Panc1 (cell line): Measurements from ENCODE around the gene VEZF1. TPM values are rescaled to one million over a fixed set of nuclear protein-coding genes. Genes with fewer than 3 reads are reported as not detected.

Experiments used
- ATAC-seq: fragments of 200-7000 bp; cut with Tn5 transposase; 2 replicates; pipeline ENCODE4 v1.9.1; 2020; ENCODE audit warnings: mild to moderate bottlenecking, moderate library complexity
- BruUV-seq: library from RNA; stranded (reverse); fragments of 400-500 nt; replicated peaks from 2 replicates; lab custom pipeline; 2021; lab: Mats Ljungman, UMichigan
- CTCF ChIA-PET: fragments of 300-600 bp; sonication (Branson Sonifier 250); formaldehyde crosslinking; loops from one replicate; lab custom pipeline; 2022; ENCODE audit warnings: antibody characterized with exemption; lab: Charles Lee
- POLR2A ChIA-PET: fragments of 300-600 bp; sonication (Branson Sonifier 250); formaldehyde crosslinking; loops from one replicate; lab custom pipeline; 2022; ENCODE audit warnings: antibody characterized with exemption; lab: Charles Lee
- DNase-seq: peaks from one replicate; pipeline ENCODE4 v3.0.0-alpha.2; 2010; ENCODE audit warnings: low read depth, low spot score
- H3K27ac ChIP-seq: 2 replicates; pipeline ENCODE4 v1.5.1; 2011; ENCODE audit warnings: mild to moderate bottlenecking, low read length, inconsistent platforms
- H3K27me3 ChIP-seq: fragments of 200-500 bp; sonication (Bioruptor generic); 2 replicates; pipeline ENCODE4 v1.6.0; 2014; ENCODE audit warnings: low read length, inconsistent platforms; ENCODE audit not compliant: control insufficient read depth, insufficient read depth
- H3K36me3 ChIP-seq: fragments of 200-500 bp; sonication (Bioruptor generic); 2 replicates; pipeline ENCODE4 v1.5.1; 2014; ENCODE audit warnings: inconsistent platforms, mild to moderate bottlenecking, low read length, moderate library complexity; ENCODE audit not compliant: control insufficient read depth, insufficient read depth
- H3K4me1 ChIP-seq: 2 replicates; pipeline ENCODE4 v1.5.1; 2011; ENCODE audit warnings: inconsistent platforms, mild to moderate bottlenecking, low read length, moderate library complexity; ENCODE audit not compliant: control insufficient read depth, insufficient read depth
- H3K4me3 ChIP-seq, 2 experiments: 2 replicates each; pipeline ENCODE4 v1.5.1; 2011 to 2012; ENCODE audit warnings: low read depth in 2 of 2, low read length in 2 of 2, mild to moderate bottlenecking in 2 of 2, inconsistent platforms in 1 of 2, moderate library complexity in 1 of 2
- H3K9me3 ChIP-seq: fragments of 200-500 bp; sonication (Bioruptor generic); 2 replicates; pipeline ENCODE4 v1.5.1; 2014; ENCODE audit warnings: low read depth, mild to moderate bottlenecking, inconsistent platforms, low read length, moderate library complexity; ENCODE audit not compliant: control insufficient read depth, insufficient read depth
- CTCF ChIP-seq: fragments of 450-650 bp; IDR thresholded peaks from 2 replicates; pipeline ENCODE4 v1.5.1; 2017; ENCODE audit warnings: mild to moderate bottlenecking
- POLR2AphosphoS5 ChIP-seq: IDR thresholded peaks from 2 replicates; pipeline ENCODE4 v1.6.1; 2012; ENCODE audit warnings: mild to moderate bottlenecking, low read depth, low read length, moderate library complexity
- REST ChIP-seq, 2 experiments: IDR thresholded peaks; 2 replicates each; pipeline ENCODE4 v1.6.1; 2011 to 2012; ENCODE audit warnings: low read depth in 2 of 2, control low read depth in 1 of 2, low read length in 1 of 2, mild to moderate bottlenecking in 1 of 2, moderate library complexity in 1 of 2; ENCODE audit not compliant: insufficient read depth in 1 of 2
- SIN3A ChIP-seq: IDR thresholded peaks from 2 replicates; pipeline ENCODE4 v1.6.1; 2012; ENCODE audit warnings: low read depth, mild to moderate bottlenecking, low read length, moderate library complexity, borderline replicate concordance; ENCODE audit not compliant: insufficient read depth
- TCF7L2 ChIP-seq: IDR thresholded peaks from 2 replicates; pipeline ENCODE4 v1.6.1; 2011; ENCODE audit warnings: mild to moderate bottlenecking, low read depth, low read length, inconsistent platforms
- in situ Hi-C: cut with HindIII; loops from 2 replicates; pipeline ENCODE4 v1.10.0; 2016; ENCODE audit warnings: low sequenced_read_pairs, low pct_unique_long_range_greater_than_20kb
- intact Hi-C: fragments of 100-400 bp; cut with micrococcal nuclease; formaldehyde crosslinking; loops from one replicate; pipeline ENCODE4 v1.10.0; 2022; ENCODE audit not compliant: unreplicated experiment
- total RNA-seq: library from RNA; stranded (reverse); gene quantifications from one replicate; pipeline ENCODE4 v1.2.1, GENCODE V29; 2021; ENCODE audit not compliant: unreplicated experiment

The VEZF1 gene
- total RNA-seq, 1 experiment from 2014 or later = 73.5 TPM

GRCh38 chr17:58005728-58006559, 17.9 kb upstream of the VEZF1 start:
- POLR2A ChIA-PET = interaction anchor here (0.5 to 1.0 kb wide), 7 partner anchors 56 to 893 kb away, joined by 3 to 17 read pairs (median 8); no protein-coding TSS in a partner anchor
- peak; percentile 3 for ATAC-seq

More at GRCh38 chr17:58005728-58006559, 17.9 kb upstream of the VEZF1 start:
- DNase-seq = no peak
- Histone ChIP-seq H3K4me1 (peaks cover 44% of the 10 kb centered on the region), H3K27me3 (no peaks in the 10 kb centered on the region), H3K9me3 (no peaks in the 10 kb centered on the region), H3K4me3 (peak overlapping the region; percentile 83 to 94), H3K36me3 (peaks cover 52% of the 10 kb centered on the region), H3K27ac (peak overlapping the region; percentile 100)
- no TSS peak for BruUV-seq
- CTCF ChIA-PET = no interaction called here
- in situ Hi-C loops = no loop called here
- intact Hi-C loops = loop anchor here (5.0 kb wide), 2 partner anchors 76 to 106 kb away; partner anchors contain the start of gene DYNLL2
- TF ChIP-seq TCF7L2 (no peak), CTCF (no peak), SIN3A (no peak), REST (IDR thresholded peaks at IDR 0.05; ENCODE audit: insufficient read depth in 1 of 2, low read depth in 2 of 2, low read length in 1 of 2) (no peak), POLR2AphosphoS5 (0 out of 2 replicates have a peak, but pooled peaks have one; percentile 28)
